Ectodermal cell (in vitro differentiated cells): ENCODE measurements around the gene NOTCH1.

ENCODE experiments used
- H3K27ac ChIP-seq: 2 replicates; pipeline ENCODE4 v1.7.0; 2013; ENCODE audit warnings: mild to moderate bottlenecking, low read depth, low read length; ENCODE audit not compliant: insufficient read depth, poor library complexity, severe bottlenecking
- H3K27me3 ChIP-seq: 2 replicates; pipeline ENCODE4 v1.7.0; 2013; ENCODE audit warnings: mild to moderate bottlenecking, low read length; ENCODE audit not compliant: insufficient read depth, control insufficient read depth, poor library complexity, severe bottlenecking
- H3K36me3 ChIP-seq: one replicate; pipeline ENCODE4 v1.7.0; 2013; ENCODE audit warnings: low read length; ENCODE audit not compliant: control insufficient read depth, insufficient read depth
- H3K4me1 ChIP-seq: one replicate; pipeline ENCODE4 v1.7.0; 2013; ENCODE audit warnings: low read length; ENCODE audit not compliant: control insufficient read depth, insufficient read depth
- H3K4me3 ChIP-seq: 2 replicates; pipeline ENCODE4 v1.7.0; 2013; ENCODE audit warnings: low read depth, low read length, control low read depth; ENCODE audit not compliant: insufficient read depth
- H3K9me3 ChIP-seq: 2 replicates; pipeline ENCODE4 v1.7.0; 2013; ENCODE audit warnings: mild to moderate bottlenecking, low read length, moderate library complexity; ENCODE audit not compliant: control insufficient read depth
- WGBS, 2 experiments: methylation state at CpG; one replicate each; pipeline ENCODE4 v1.1.7; 2013; ENCODE audit warnings: missing lambda C conversion rate in 2 of 2; 5-methylcytosine and 5-hydroxymethylcytosine counted together

Gene NOTCH1

DNA sequence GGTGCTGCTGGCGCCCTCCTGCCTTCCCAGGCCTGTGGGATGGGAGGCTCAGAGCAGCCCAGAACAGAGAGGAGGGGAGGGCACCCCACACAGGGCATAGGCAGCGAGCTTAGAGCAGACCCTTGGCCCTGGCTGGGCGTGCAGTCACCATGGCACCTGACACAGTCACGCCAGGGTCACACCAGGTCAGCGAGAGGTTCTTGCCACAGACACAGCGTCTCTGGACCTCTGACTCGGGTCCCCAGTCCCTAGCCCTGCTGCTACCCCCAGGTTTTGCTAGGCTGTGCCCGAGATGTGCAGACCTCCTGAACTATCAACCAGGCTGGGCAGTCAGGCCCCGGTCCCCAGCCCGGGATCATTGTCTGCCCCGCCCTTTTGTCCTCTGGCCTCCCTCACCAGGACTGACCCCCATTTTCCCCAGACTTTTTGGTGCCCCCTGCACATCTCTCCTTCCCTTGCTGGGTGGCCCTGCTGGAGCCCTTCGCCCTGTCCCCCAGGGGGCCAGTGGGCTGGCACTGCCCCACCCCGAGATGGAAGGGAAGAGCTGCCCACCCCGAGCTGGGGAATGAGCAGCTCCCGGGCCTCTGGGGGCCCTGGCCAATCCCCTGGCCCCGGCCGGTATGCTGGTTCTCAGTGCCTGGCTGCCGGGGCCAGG, 24.5 kb upstream of the NOTCH1 start:
- Histone ChIP-seq H3K27me3 (no peaks in the 10 kb centered on the region), H3K4me3 (no peak overlapping the region), H3K36me3 (no peaks in the 10 kb centered on the region), H3K9me3 (no peaks in the 10 kb centered on the region), H3K4me1 (peaks cover 68% of the 10 kb centered on the region), H3K27ac (no peak overlapping the region)
- 83 to 84% methylated on average over 18 of the region's 18 CpGs for WGBS, 2 experiments

- Histone ChIP-seq H3K27ac (no peak overlapping the region), H3K9me3 (no peaks in the 10 kb centered on the region), H3K36me3 (no peaks in the 10 kb centered on the region), H3K4me3 (no peak overlapping the region), H3K4me1 (peaks cover 74% of the 10 kb centered on the region), H3K27me3 (no peaks in the 10 kb centered on the region)
- WGBS, 2 experiments = 93% methylated on average over 10 of the region's 10 CpGs
Observed at GRCh38 chr9:136569526-136570148, 23.8 kb upstream of the NOTCH1 start.

DNA sequence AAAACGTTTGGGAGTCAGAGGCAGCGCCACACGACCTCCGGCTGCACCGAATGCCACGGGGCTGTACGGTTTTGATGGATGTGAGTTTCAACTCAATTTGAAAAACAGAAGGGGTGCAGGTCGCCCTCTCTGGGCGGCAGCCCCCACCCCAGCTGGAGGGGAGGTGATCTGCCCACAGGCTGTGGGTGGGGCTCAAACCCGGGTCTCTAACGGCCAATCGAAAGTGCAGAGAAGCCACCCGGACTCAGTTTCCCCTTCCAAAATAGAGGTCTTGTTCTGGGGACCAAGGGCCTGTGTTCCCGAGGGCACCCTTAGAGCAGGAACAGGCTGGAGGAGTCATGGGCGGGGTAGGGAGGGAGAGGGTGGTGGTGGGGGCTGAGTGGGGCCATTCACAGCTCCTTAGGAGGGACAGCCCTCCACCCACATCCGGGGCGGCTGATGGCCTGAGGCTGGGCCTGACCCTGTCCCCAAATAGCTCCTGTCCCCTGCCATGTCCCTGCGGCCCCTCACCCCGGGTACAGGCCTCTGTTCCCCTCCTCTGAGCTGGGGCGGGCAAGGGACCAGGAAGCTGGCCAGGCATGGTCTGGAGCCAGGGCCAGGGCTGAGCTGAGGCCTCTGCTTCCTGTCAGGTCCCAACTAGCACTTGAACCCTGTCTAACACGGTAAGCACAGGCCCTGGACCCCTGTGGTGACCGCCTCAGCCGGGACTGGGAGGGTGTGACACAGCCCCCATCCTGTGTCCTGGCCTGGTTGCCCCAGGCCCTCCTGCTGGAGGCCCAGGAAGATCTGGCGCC, 22.6 kb upstream of the NOTCH1 start:
- Histone ChIP-seq H3K4me3 (no peak overlapping the region), H3K27me3 (no peaks in the 10 kb centered on the region), H3K27ac (no peak overlapping the region), H3K9me3 (no peaks in the 10 kb centered on the region), H3K36me3 (no peaks in the 10 kb centered on the region), H3K4me1 (peaks cover 83% of the 10 kb centered on the region)
- 69 to 75% methylated on average over 24 of the region's 24 CpGs for WGBS, 2 experiments

- Histone ChIP-seq H3K27ac (no peak overlapping the region), H3K27me3 (no peaks in the 10 kb centered on the region), H3K4me1 (peaks cover 77% of the 10 kb centered on the region), H3K4me3 (no peak overlapping the region), H3K36me3 (no peaks in the 10 kb centered on the region), H3K9me3 (no peaks in the 10 kb centered on the region)
- WGBS, 2 experiments = 31 to 32% methylated on average over 27 of the region's 27 CpGs
Observed at GRCh38 chr9:136567651-136568287, 21.9 kb upstream of the NOTCH1 start.

- H3K27me3 ChIP-seq = no peaks in the 10 kb centered on the region
- H3K4me3 ChIP-seq = no peak overlapping the region
- peaks cover 71% of the 10 kb centered on the region for H3K4me1 ChIP-seq
- H3K36me3 ChIP-seq = no peaks in the 10 kb centered on the region
- H3K9me3 ChIP-seq = no peaks in the 10 kb centered on the region
- H3K27ac ChIP-seq = no peak overlapping the region
- WGBS, 2 experiments = 77 to 82% methylated on average over 13 to 14 of the region's 14 CpGs
Observed at GRCh38 chr9:136566901-136567300, 21.1 kb upstream of the NOTCH1 start.

GRCh38 chr9:136566553-136566895, 20.7 kb upstream of the NOTCH1 start:
- H3K27me3 ChIP-seq = no peaks in the 10 kb centered on the region
- no peaks in the 10 kb centered on the region for H3K36me3 ChIP-seq
- no peaks in the 10 kb centered on the region for H3K9me3 ChIP-seq
- no peak overlapping the region for H3K27ac ChIP-seq
- no peak overlapping the region for H3K4me3 ChIP-seq
- 84% methylated on average over 19 of the region's 19 CpGs for WGBS, 2 experiments
- peaks cover 67% of the 10 kb centered on the region for H3K4me1 ChIP-seq

- no peaks in the 10 kb centered on the region for H3K9me3 ChIP-seq
- H3K4me3 ChIP-seq = no peak overlapping the region
- no peaks in the 10 kb centered on the region for H3K36me3 ChIP-seq
- H3K4me1 ChIP-seq = peaks cover 61% of the 10 kb centered on the region
- WGBS, 2 experiments = 91 to 92% methylated on average over 26 of the region's 26 CpGs
- H3K27ac ChIP-seq = no peak overlapping the region
- no peaks in the 10 kb centered on the region for H3K27me3 ChIP-seq
Observed at GRCh38 chr9:136565715-136566552, 20.1 kb upstream of the NOTCH1 start.

- Histone ChIP-seq H3K36me3 (no peaks in the 10 kb centered on the region), H3K27ac (no peak overlapping the region), H3K4me1 (peaks cover 54% of the 10 kb centered on the region), H3K9me3 (no peaks in the 10 kb centered on the region), H3K27me3 (no peaks in the 10 kb centered on the region), H3K4me3 (no peak overlapping the region)
- WGBS, 2 experiments = 87 to 89% methylated on average over 28 of the region's 28 CpGs
Observed at GRCh38 chr9:136565086-136565714, 19.4 kb upstream of the NOTCH1 start.

DNA sequence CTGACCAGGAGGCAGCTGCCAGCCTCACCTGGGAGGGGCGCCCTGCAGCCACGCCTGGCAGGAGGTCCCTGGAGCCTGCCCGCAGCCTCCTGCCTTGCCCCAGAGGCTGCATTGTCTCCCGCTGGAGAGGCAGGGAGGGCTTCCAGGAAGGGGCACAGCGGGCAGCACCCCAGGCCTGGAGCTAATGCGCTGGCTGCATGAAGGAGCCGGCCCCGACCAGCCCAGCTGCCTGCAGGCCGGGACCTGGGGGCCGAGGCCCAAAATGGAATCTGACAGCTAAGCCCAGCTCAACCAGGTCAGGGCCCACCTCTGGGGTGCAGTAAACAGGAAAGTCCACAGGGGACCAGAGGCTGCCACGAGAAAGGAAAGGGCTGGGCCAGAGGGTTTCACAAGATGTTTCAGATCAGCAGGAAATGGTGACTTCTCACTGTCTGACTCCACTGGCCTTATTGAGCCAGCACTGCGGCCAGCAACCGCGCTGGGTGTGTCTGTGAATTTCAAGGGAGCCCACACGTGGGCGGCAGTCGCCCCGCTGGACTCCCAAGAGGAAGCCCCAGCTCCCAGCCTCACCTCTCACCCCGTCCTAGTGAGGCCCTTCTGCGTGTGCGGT, 18.6 kb upstream of the NOTCH1 start:
- Histone ChIP-seq H3K4me3 (no peak overlapping the region), H3K4me1 (peaks cover 48% of the 10 kb centered on the region), H3K27ac (no peak overlapping the region), H3K9me3 (no peaks in the 10 kb centered on the region), H3K36me3 (no peaks in the 10 kb centered on the region), H3K27me3 (no peaks in the 10 kb centered on the region)
- 77% methylated on average over 21 of the region's 21 CpGs for WGBS, 2 experiments
